Activated CD8-positive, alpha-beta T cell treated with anti-CD3 and anti-CD28 coated beads for 36 hours (primary cell): Measurements from ENCODE around the gene SHH. TPM values are rescaled to one million over a fixed set of nuclear protein-coding genes. Genes with fewer than 3 reads are reported as not detected.
A peak's percentile ranks its signal among the peaks of the same experiment; 100 is the strongest.

Source experiments
- ATAC-seq: fragments of 200-7000 bp; cut with Tn5 transposase; one replicate; pipeline ENCODE4 v1.10.0; 2021; ENCODE audit warnings: mild to moderate bottlenecking, moderate library complexity
- CTCF ChIA-PET: fragments of 350-600 bp; sonication (Branson Sonifier 250); formaldehyde crosslinking; loops from one replicate; lab custom pipeline; 2021; ENCODE audit warnings: antibody characterized with exemption; lab: Charles Lee
- POLR2A ChIA-PET: fragments of 350-600 bp; sonication (Branson Sonifier 250); formaldehyde crosslinking; loops from one replicate; lab custom pipeline; 2021; ENCODE audit warnings: antibody characterized with exemption; lab: Charles Lee
- DNase-seq: peaks from one replicate; pipeline ENCODE4 v3.0.0-alpha.2; 2020
- H3K27ac Mint-ChIP-seq: one replicate; pipeline ENCODE4 v1.8.0; 2021; ENCODE audit warnings: mild to moderate bottlenecking, mixed read lengths
- H3K27me3 Mint-ChIP-seq: one replicate; pipeline ENCODE4 v1.8.0; 2021; ENCODE audit warnings: mixed read lengths
- H3K36me3 Mint-ChIP-seq: one replicate; pipeline ENCODE4 v1.8.0; 2021; ENCODE audit warnings: low read depth, mixed read lengths
- H3K4me1 Mint-ChIP-seq: one replicate; pipeline ENCODE4 v1.8.0; 2021; ENCODE audit warnings: low read depth, mixed read lengths
- H3K4me3 Mint-ChIP-seq: one replicate; pipeline ENCODE4 v1.8.0; 2021; ENCODE audit warnings: mild to moderate bottlenecking, moderate library complexity, mixed read lengths
- H3K9me3 Mint-ChIP-seq: one replicate; pipeline ENCODE4 v1.8.0; 2021; ENCODE audit warnings: mixed read lengths
- CTCF ChIP-seq: fragments of 200-600 bp; IDR thresholded peaks from one replicate; pipeline ENCODE4 v1.8.0; 2022; ENCODE audit warnings: antibody characterized with exemption, mild to moderate bottlenecking
- intact Hi-C: fragments of 100-400 bp; cut with micrococcal nuclease; formaldehyde crosslinking; loops from one replicate; pipeline ENCODE4 v1.10.0; 2022
- total RNA-seq, 2 experiments: library from RNA; stranded (reverse); gene quantifications; one replicate each; pipeline ENCODE4 v1.2.3, GENCODE V29; 2021

SHH gene
- total RNA-seq, 2 experiments from 2014 or later, result not detected

- peaks cover 66% of the 10 kb centered on the region for H3K4me1 Mint-ChIP-seq
- H3K27me3 Mint-ChIP-seq, result no peaks in the 10 kb centered on the region
- H3K36me3 Mint-ChIP-seq, result peaks cover 58% of the 10 kb centered on the region
- no peaks in the 10 kb centered on the region for H3K9me3 Mint-ChIP-seq
- ChIA-PET POLR2A (no interaction called here), CTCF (interaction anchor here (1.0 to 4.1 kb wide), 2 partner anchors 8 to 162 kb away, joined by 4 to 19 read pairs; no protein-coding TSS in a partner anchor)
- DNase-seq (no peak), ATAC-seq (no peak)
- no peak for TF ChIP-seq CTCF
- no peak overlapping the region for H3K4me3 Mint-ChIP-seq
- peak overlapping the region; percentile 16 for H3K27ac Mint-ChIP-seq
- intact Hi-C loops, result loop anchor here (10.0 kb wide), 1 partner anchor 115 kb away; the partner anchor contains the start of gene RBM33
Observed at GRCh38 chr7:155759740-155760430, 52.4 kb downstream of the SHH start.

- CTCF ChIA-PET, result interaction anchor here (1.1 to 4.1 kb wide), 3 partner anchors 10 to 160 kb away, joined by 4 to 19 read pairs (median 8); no protein-coding TSS in a partner anchor
- intact Hi-C loops, result no loop called here
- Mint-ChIP-seq H3K27ac (no peak overlapping the region), H3K4me1 (peaks cover 67% of the 10 kb centered on the region), H3K4me3 (no peak overlapping the region), H3K9me3 (no peaks in the 10 kb centered on the region), H3K27me3 (no peaks in the 10 kb centered on the region), H3K36me3 (peaks cover 53% of the 10 kb centered on the region)
- no peak for DNase-seq
- no peak for TF ChIP-seq CTCF
- no peak for ATAC-seq
- POLR2A ChIA-PET, result no interaction called here
Observed at GRCh38 chr7:155758348-155758747, 53.9 kb downstream of the SHH start.

GRCh38 chr7:155756322-155756721 is 55.9 kb downstream of the SHH start:
- no peak for ATAC-seq
- Mint-ChIP-seq H3K27ac (no peak overlapping the region), H3K4me3 (no peak overlapping the region), H3K9me3 (no peaks in the 10 kb centered on the region), H3K36me3 (peaks cover 50% of the 10 kb centered on the region), H3K27me3 (no peaks in the 10 kb centered on the region), H3K4me1 (peaks cover 65% of the 10 kb centered on the region)
- DNase-seq, result no peak
- intact Hi-C loops, result no loop called here
- POLR2A ChIA-PET, result no interaction called here
- no peak for TF ChIP-seq CTCF
- CTCF ChIA-PET, result interaction anchor here (2.9 to 4.1 kb wide), 2 partner anchors 11 to 158 kb away, joined by 14 to 19 read pairs; no protein-coding TSS in a partner anchor

GRCh38 chr7:155755026-155755425 is 57.2 kb downstream of the SHH start:
- POLR2A ChIA-PET, result interaction anchor here (2.8 kb wide), 1 partner anchor 9 kb away, joined by 17 read pairs; no protein-coding TSS in a partner anchor
- ATAC-seq, result no peak
- peaks cover 67% of the 10 kb centered on the region for H3K4me1 Mint-ChIP-seq
- H3K4me3 Mint-ChIP-seq, result no peak overlapping the region
- intact Hi-C loops, result no loop called here
- no peak for TF ChIP-seq CTCF
- H3K36me3 Mint-ChIP-seq, result peaks cover 43% of the 10 kb centered on the region
- H3K27ac Mint-ChIP-seq, result no peak overlapping the region
- no peaks in the 10 kb centered on the region for H3K9me3 Mint-ChIP-seq
- DNase-seq, result no peak
- CTCF ChIA-PET, result interaction anchor here (1.6 to 2.9 kb wide), 3 partner anchors 10 to 156 kb away, joined by 4 to 14 read pairs (median 6); no protein-coding TSS in a partner anchor
- H3K27me3 Mint-ChIP-seq, result no peaks in the 10 kb centered on the region

- Mint-ChIP-seq H3K9me3 (no peaks in the 10 kb centered on the region), H3K27me3 (no peaks in the 10 kb centered on the region), H3K4me1 (peaks cover 72% of the 10 kb centered on the region), H3K4me3 (no peak overlapping the region), H3K27ac (no peak overlapping the region), H3K36me3 (peaks cover 41% of the 10 kb centered on the region)
- ATAC-seq, result no peak
- no peak for DNase-seq
- ChIA-PET CTCF (interaction anchor here (0.9 to 2.9 kb wide), 4 partner anchors 10 to 155 kb away, joined by 4 to 14 read pairs (median 5); no protein-coding TSS in a partner anchor), POLR2A (interaction anchor here (0.6 to 2.8 kb wide), 2 partner anchors 9 to 486 kb away, joined by 3 to 17 read pairs; no protein-coding TSS in a partner anchor)
- TF ChIP-seq CTCF, result no peak
- intact Hi-C loops, result no loop called here
Observed at GRCh38 chr7:155754165-155754564, 58.1 kb downstream of the SHH start.
